IMR-90 (cell line): ENCODE data around the gene PLA2G4F. TPM values are rescaled to one million over a fixed set of nuclear protein-coding genes. Genes with fewer than 3 reads are reported as not detected.

ENCODE experiments used
- ATAC-seq: fragments of 200-7000 bp; cut with Tn5 transposase; 2 replicates; pipeline ENCODE4 v1.9.1; 2020; ENCODE audit warnings: low read depth, mild to moderate bottlenecking, moderate library complexity
- BruUV-seq: library from RNA; stranded (reverse); fragments of 400-500 nt; replicated peaks from 2 replicates; lab custom pipeline; 2021; lab: Mats Ljungman, UMichigan
- CTCF ChIA-PET: fragments of 300-600 bp; formaldehyde crosslinking; extraction: SDS; loops from one replicate; lab custom pipeline; 2021; ENCODE audit warnings: antibody characterized with exemption; lab: Yijun Ruan, JAX
- POLR2A ChIA-PET: fragments of 300-600 bp; sonication (Branson Sonifier 250); formaldehyde crosslinking; loops from one replicate; lab custom pipeline; 2022; ENCODE audit warnings: antibody characterized with exemption; ENCODE audit not compliant: unreplicated experiment; lab: Charles Lee
- DNase-seq: peaks from one replicate; pipeline ENCODE4 v3.0.0; 2013
- H2AFZ ChIP-seq: replicated peaks from 2 replicates; pipeline ENCODE3; 2013; ENCODE audit warnings: low read length, mild to moderate bottlenecking; ENCODE audit not compliant: poor library complexity
- H2AK5ac ChIP-seq: 2 replicates; pipeline ENCODE4 v1.6.1; 2013; ENCODE audit warnings: low read depth, low read length, inconsistent platforms
- H2AK9ac ChIP-seq: replicated peaks from 2 replicates; pipeline ENCODE3; 2013; ENCODE audit warnings: mild to moderate bottlenecking, low read depth, low read length, moderate library complexity; ENCODE audit not compliant: poor library complexity
- H2BK120ac ChIP-seq: 2 replicates; pipeline ENCODE4 v1.6.1; 2013; ENCODE audit warnings: low read depth, low read length, inconsistent platforms
- H2BK15ac ChIP-seq: 3 replicates; pipeline ENCODE4 v1.6.1; 2013; ENCODE audit warnings: low read depth, low read length, inconsistent platforms
- H2BK20ac ChIP-seq: 2 replicates; pipeline ENCODE4 v1.6.1; 2013; ENCODE audit warnings: low read depth, mild to moderate bottlenecking, inconsistent platforms, low read length, moderate library complexity
- H2BK5ac ChIP-seq: 2 replicates; pipeline ENCODE4 v1.6.1; 2013; ENCODE audit warnings: mild to moderate bottlenecking, low read depth, low read length, inconsistent platforms; ENCODE audit not compliant: poor library complexity, severe bottlenecking
- H3K14ac ChIP-seq: replicated peaks from 2 replicates; pipeline ENCODE4 v1.6.1; 2013; ENCODE audit warnings: low read depth, low read length, inconsistent platforms
- H3K18ac ChIP-seq: 2 replicates; pipeline ENCODE4 v1.6.1; 2013; ENCODE audit warnings: low read depth, low read length, control low read depth
- H3K23ac ChIP-seq: 2 replicates; pipeline ENCODE4 v1.6.1; 2013; ENCODE audit warnings: low read depth, low read length, inconsistent platforms
- H3K27ac ChIP-seq: 2 replicates; pipeline ENCODE4 v1.5.1; 2013; ENCODE audit warnings: mild to moderate bottlenecking, control low read depth, low read length; ENCODE audit not compliant: insufficient read depth
- H3K27me3 ChIP-seq: 2 replicates; pipeline ENCODE4 v1.6.1; 2013; ENCODE audit warnings: low read length; ENCODE audit not compliant: control insufficient read depth, insufficient read depth
- H3K36me3 ChIP-seq: 2 replicates; pipeline ENCODE4 v1.6.1; 2013; ENCODE audit warnings: low read length, mixed read lengths; ENCODE audit not compliant: control insufficient read depth, insufficient read depth
- H3K4ac ChIP-seq: 2 replicates; pipeline ENCODE4 v1.6.1; 2013; ENCODE audit warnings: low read depth, low read length, inconsistent platforms
- H3K4me1 ChIP-seq: 2 replicates; pipeline ENCODE4 v1.6.1; 2013; ENCODE audit warnings: low read length, mixed read lengths; ENCODE audit not compliant: control insufficient read depth, insufficient read depth
- H3K4me2 ChIP-seq: 2 replicates; pipeline ENCODE4 v1.6.1; 2013; ENCODE audit warnings: low read depth, mild to moderate bottlenecking, control low read depth, low read length, moderate library complexity
- H3K4me3 ChIP-seq: 2 replicates; pipeline ENCODE4 v1.5.1; 2013; ENCODE audit warnings: low read depth, mild to moderate bottlenecking, control low read depth, low read length, moderate library complexity; ENCODE audit not compliant: insufficient read depth
- H3K56ac ChIP-seq: 2 replicates; pipeline ENCODE4 v1.6.1; 2013; ENCODE audit warnings: low read length, inconsistent platforms; ENCODE audit not compliant: insufficient read depth; ENCODE audit errors: extremely low read depth
- H3K79me1 ChIP-seq, 2 experiments: 2 replicates each; pipeline ENCODE4 v1.6.1; 2013; ENCODE audit warnings: low read length in 2 of 2, inconsistent platforms in 1 of 2, low read depth in 1 of 2
- H3K9ac ChIP-seq: 2 replicates; pipeline ENCODE4 v1.6.1; 2013; ENCODE audit warnings: low read depth, low read length, control low read depth
- H3K9me1 ChIP-seq: 2 replicates; pipeline ENCODE4 v1.6.1; 2013; ENCODE audit warnings: low read length, inconsistent platforms; ENCODE audit not compliant: insufficient read depth
- H3K9me3 ChIP-seq: 2 replicates; pipeline ENCODE4 v1.6.1; 2013; ENCODE audit warnings: low read length; ENCODE audit not compliant: control insufficient read depth, insufficient read depth
- H4K20me1 ChIP-seq: 2 replicates; pipeline ENCODE4 v1.6.1; 2013; ENCODE audit warnings: low read length, inconsistent platforms; ENCODE audit not compliant: insufficient read depth
- H4K5ac ChIP-seq: 2 replicates; pipeline ENCODE4 v1.6.1; 2013; ENCODE audit warnings: mild to moderate bottlenecking, low read depth, low read length, control low read depth
- H4K8ac ChIP-seq, 2 experiments: 2 replicates each; pipeline ENCODE4 v1.6.1; 2013; ENCODE audit warnings: low read depth in 2 of 2, low read length in 2 of 2, control low read depth in 1 of 2, inconsistent platforms in 1 of 2
- H4K91ac ChIP-seq: 2 replicates; pipeline ENCODE4 v1.6.1; 2013; ENCODE audit warnings: low read depth, low read length, inconsistent platforms; ENCODE audit not compliant: insufficient read depth
- CHD1 ChIP-seq: IDR thresholded peaks from 2 replicates; pipeline ENCODE4 v1.6.1; 2012; ENCODE audit warnings: low read depth, low read length, improper control_type of control experiment
- CTCF ChIP-seq: conservative IDR thresholded peaks from 2 replicates; pipeline ENCODE4 v1.5.1; 2012; ENCODE audit warnings: mild to moderate bottlenecking, low read depth, low read length, improper control_type of control experiment
- ELK1 ChIP-seq: fragments of 150-350 bp; IDR thresholded peaks from 2 replicates; pipeline ENCODE4 v1.6.1; 2016; ENCODE audit warnings: low read depth, mild to moderate bottlenecking, low read length, moderate library complexity, borderline replicate concordance
- FOS ChIP-seq: fragments of 150-350 bp; IDR thresholded peaks from 2 replicates; pipeline ENCODE4 v1.6.1; 2016; ENCODE audit warnings: low read depth, low read length
- MAFK ChIP-seq: IDR thresholded peaks from 2 replicates; pipeline ENCODE4 v1.6.1; 2012; ENCODE audit warnings: low read depth, low read length, improper control_type of control experiment
- NFE2L2 ChIP-seq: fragments of 150-350 bp; IDR thresholded peaks from 2 replicates; pipeline ENCODE4 v1.6.1; 2016; ENCODE audit warnings: low read depth, mild to moderate bottlenecking, low read length
- RFX5 ChIP-seq: IDR thresholded peaks from 2 replicates; pipeline ENCODE4 v1.8.0; 2012; ENCODE audit warnings: low read depth, mild to moderate bottlenecking, low read length, moderate library complexity
- SMC3 ChIP-seq: fragments of 150-350 bp; IDR thresholded peaks from 2 replicates; pipeline ENCODE4 v1.6.1; 2016; ENCODE audit warnings: low read depth, mild to moderate bottlenecking, antibody characterized with exemption, low read length, moderate library complexity
- WGBS, 2 experiments: methylation state at CpG; one replicate each; pipeline versions ENCODE4 v1.1.5 to v1.1.7; 2013; ENCODE audit warnings: missing lambda C conversion rate in 2 of 2; ENCODE audit not compliant: insufficient read length in 1 of 2; ENCODE audit errors: extremely low coverage in 2 of 2; 5-methylcytosine and 5-hydroxymethylcytosine counted together
- dilution Hi-C: fragments of 300-500 bp; cut with HindIII; formaldehyde crosslinking; loops from one replicate; pipeline ENCODE4 v1.14.3; 2018; ENCODE audit warnings: low sequenced_read_pairs; ENCODE audit not compliant: unreplicated experiment
- in situ Hi-C: fragments of 300-500 bp; cut with MboI; formaldehyde crosslinking; loops from 3 replicates; pipeline ENCODE4 v1.14.3; 2019; ENCODE audit warnings: low sequenced_read_pairs, inconsistent platforms, mixed read lengths
- intact Hi-C: fragments of 100-400 bp; cut with micrococcal nuclease; formaldehyde crosslinking; loops from 2 replicates; pipeline ENCODE4 v1.10.0; 2022
- polyA plus RNA-seq, 3 experiments: library from polyadenylated mRNA; depleted of rRNA; stranded (reverse); fragments of >200 nt; gene quantifications; 2 replicates each; pipeline ENCODE4 v1.2.3, GENCODE V29; 2012; ENCODE audit warnings: low replicate concordance in 1 of 3
- total RNA-seq: library from RNA; depleted of rRNA; stranded (reverse); fragments of >200 nt; gene quantifications from 2 replicates; pipeline ENCODE4 v1.2.3, GENCODE V29; 2012

PLA2G4F gene
- total and polyA plus RNA-seq, 2 of the 4 experiments (the other 2 are of a cell fraction), result not detected

GRCh38 chr15:42146551-42147430, 9.6 kb downstream of the PLA2G4F start:
- Histone ChIP-seq H3K79me1 (no peaks in the 10 kb centered on the region), H2AK5ac (no peak overlapping the region), H4K20me1 (no peaks in the 10 kb centered on the region; the same call in 1 of the 2 replicates), H3K27ac (no peak overlapping the region), H4K8ac (no peak overlapping the region), H3K27me3 (peaks cover 41% of the 10 kb centered on the region), H3K18ac (no peak overlapping the region), H3K4me1 (no peaks in the 10 kb centered on the region), H3K9me1 (no peaks in the 10 kb centered on the region), H3K9ac (no peak overlapping the region), H2AK9ac (no peak overlapping the region), H2BK120ac (no peak overlapping the region), H2AFZ (no peak overlapping the region), H3K9me3 (no peaks in the 10 kb centered on the region), H3K36me3 (no peaks in the 10 kb centered on the region), H3K14ac (no peak overlapping the region), H4K5ac (no peak overlapping the region), H2BK5ac (no peak overlapping the region), H4K91ac (no peak overlapping the region), H3K4me2 (no peak overlapping the region), H3K4me3 (no peak overlapping the region), H3K23ac (no peak overlapping the region), H2BK15ac (no peak overlapping the region), H3K4ac (no peak overlapping the region), H2BK20ac (no peak overlapping the region), H3K56ac (no peak overlapping the region)
- ChIA-PET CTCF (no interaction called here), POLR2A (no interaction called here)
- dilution Hi-C loops, result no loop called here
- no TSS peak for BruUV-seq
- intact Hi-C loops, result no loop called here
- TF ChIP-seq MAFK (no peak), ELK1 (no peak), CTCF (no peak), RFX5 (no peak), CHD1 (no peak), FOS (no peak), SMC3 (no peak), NFE2L2 (no peak)
- WGBS, 2 experiments, result 100% methylated on average over 2 of the region's 24 CpGs; no CpG with 5 or more reads in 1 of the 2 experiments
- ATAC-seq (no peak), DNase-seq (no peak)
- in situ Hi-C loops, result no loop called here
